LNCAP (cell line): ENCODE measurements around the gene TGFBR2.

Experiments
- CTCF ChIP-seq: fragments of 450-650 bp; IDR thresholded peaks from 2 replicates; pipeline ENCODE4 v1.5.1; 2017; ENCODE audit warnings: mild to moderate bottlenecking

The TGFBR2 gene

GRCh38 chr3:30604093-30604492 lies 2.3 kb upstream of the TGFBR2 start:
- TF ChIP-seq CTCF = no peak

DNA sequence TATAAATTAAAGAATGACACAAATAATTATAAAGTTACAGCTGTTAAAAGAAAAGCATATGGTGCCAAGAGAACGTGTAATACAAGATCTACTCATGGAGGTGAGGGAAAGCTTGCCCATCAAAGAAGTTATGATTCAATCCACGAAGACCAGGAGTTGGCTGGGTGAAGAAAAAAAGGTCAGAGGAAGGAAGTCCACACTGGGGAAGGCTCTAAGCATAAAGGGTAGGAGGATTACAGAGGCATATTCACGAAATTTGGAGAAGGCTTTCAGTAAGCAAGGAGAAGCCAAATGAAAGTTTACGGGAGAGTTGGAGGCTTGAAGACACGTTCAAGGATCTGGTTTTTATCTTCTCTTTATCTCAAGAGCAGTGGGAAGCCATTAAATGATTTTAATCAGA lies 1.8 kb upstream of the TGFBR2 start:
- no peak for TF ChIP-seq CTCF

GRCh38 chr3:30605005-30605404 lies 1.4 kb upstream of the TGFBR2 start:
- TF ChIP-seq CTCF = no peak

GRCh38 chr3:30605706-30606300 lies 598 bp upstream of the TGFBR2 start:
- TF ChIP-seq CTCF = no peak

- no peak for TF ChIP-seq CTCF
These were observed 832 bp downstream of the TGFBR2 start for GRCh38 chr3:30607032-30607833.

- TF ChIP-seq CTCF = no peak
These were observed 2.2 kb downstream of the TGFBR2 start for GRCh38 chr3:30608598-30608947.

DNA sequence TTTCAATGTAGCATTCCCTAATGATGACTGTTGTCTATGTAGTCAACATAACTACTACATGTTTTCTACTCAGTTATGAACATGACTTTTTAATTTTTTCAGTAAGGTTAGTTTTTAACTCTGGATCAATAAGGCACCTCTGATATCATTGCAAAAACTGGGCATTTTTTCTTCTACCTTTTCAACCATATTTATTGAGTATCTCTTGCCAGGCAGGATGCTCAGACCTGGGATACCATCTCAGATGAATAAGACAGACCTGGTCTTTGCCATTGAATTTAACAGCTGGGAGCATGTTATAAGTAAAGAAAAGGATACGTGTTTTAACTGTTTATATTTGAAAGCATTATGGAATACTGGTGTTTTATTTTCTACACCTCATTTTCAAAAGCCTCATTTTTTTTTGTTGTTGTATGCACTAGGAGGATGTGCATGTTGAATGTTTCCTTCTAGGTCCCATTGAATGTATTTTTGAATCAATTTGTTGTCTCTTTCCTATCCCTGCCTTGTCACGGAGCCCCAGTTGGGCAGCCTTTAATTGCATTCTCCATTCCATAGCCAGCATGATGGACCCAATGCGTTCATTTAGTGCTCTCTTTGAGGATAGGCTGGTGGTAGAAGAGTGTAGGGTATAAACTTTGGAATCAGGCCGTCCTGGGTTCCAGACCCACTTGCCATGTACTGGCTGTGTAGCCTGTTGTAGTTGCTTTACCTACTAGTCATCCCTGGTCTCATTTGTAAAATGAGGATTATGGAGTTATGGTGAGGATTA lies 3.7 kb downstream of the TGFBR2 start:
- no peak for TF ChIP-seq CTCF
